Stimulated activated CD8-positive, alpha-beta memory T cell treated with anti-CD3 and anti-CD28 coated beads, Interleukin-7, amount 100 ng/mL, for 4 hours (primary cell): ENCODE results near the gene WDFY4.

Source experiments
- DNase-seq, 2 donors: peaks; one replicate each; pipeline ENCODE4 v3.0.0-alpha.2; 2020; ENCODE audit warnings: low read depth in 2 of 2

Gene WDFY4

GRCh38 chr10:48710647-48711275 is 26.1 kb downstream of the WDFY4 start:
- no peak for DNase-seq

- no peak for DNase-seq
Observed at GRCh38 chr10:48711830-48712229, 27.2 kb downstream of the WDFY4 start.

- DNase-seq, result no peak
Observed at GRCh38 chr10:48714088-48714487, 29.4 kb downstream of the WDFY4 start.

DNA sequence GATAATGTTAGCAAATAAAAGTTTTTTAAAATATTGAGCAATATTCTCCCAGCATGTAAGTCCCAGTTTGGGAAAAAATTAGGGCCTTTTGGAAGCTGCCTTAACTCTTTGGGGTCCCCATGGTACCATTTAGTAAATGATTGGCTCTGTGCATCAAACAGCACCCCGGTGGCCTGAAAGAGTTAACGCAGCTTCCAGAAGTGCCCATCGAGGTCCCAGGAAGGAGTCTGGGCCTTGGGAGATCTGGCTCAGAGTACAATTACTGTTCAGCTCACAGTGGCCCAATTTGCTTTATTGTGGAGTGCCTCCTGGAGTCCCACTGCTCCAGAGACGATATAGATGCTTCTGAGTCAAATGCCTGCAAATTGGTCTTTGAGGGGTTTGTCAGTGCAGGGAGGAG is 31.7 kb downstream of the WDFY4 start:
- no peak for DNase-seq

DNA sequence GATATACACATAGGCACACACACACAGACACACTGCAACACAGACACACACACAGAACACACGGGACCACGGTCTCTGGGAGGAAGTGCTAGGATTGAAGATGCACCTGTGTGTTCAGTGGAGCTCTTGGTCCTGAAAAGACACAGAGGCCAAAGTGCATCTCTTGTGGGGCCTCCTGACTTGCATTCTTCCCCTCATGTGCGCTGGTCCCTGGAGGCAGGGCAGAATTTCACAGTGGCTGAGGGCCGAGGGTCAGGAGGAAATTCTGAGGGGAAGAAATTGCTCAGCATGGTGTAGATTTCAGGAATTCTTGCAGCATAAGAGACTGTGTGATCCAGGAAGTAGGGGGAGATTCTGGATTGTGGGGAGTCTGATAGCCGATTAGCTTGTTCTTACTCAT is 35.9 kb downstream of the WDFY4 start:
- DNase-seq, result no peak

GRCh38 chr10:48722153-48723145 is 37.8 kb downstream of the WDFY4 start:
- no peak for DNase-seq

DNA sequence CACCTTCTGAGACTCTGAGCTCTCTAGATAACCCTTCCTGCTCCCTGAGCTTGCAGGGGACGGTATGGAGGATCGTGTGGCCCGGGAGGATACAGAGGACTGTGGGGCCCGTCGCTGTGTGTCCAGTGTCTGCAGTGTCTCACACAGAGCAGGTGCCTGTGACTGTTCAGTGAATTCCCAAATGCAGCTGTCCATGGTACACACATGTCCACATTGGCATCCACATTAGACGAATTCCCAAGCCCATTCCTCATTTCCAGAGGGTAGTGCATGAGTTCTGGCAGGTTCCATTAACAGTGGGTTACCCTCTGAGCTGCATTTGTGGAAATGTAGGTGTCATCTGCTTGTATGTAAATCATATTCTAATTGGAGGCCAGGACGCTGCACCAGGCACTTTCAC is 39.5 kb downstream of the WDFY4 start:
- no peak for DNase-seq

DNA sequence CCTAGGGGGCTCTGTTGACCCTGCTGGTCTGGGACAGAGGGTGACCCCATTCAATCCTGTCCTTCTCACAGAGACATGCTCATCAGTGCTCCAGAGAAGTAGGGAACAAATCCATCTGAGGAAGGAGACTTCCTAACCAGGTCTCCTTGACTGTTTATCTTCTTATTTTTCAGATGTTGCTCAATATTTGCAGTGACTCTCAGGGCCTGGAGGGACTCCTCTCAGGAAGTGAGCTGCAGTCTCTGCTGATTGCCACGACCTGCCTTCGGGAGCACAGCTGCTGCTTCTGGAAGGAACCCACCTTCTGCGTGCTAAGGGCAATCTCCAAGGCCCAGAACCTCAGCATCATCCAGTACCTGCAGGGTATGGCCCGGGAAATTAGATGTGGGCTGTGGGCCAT is 41.0 kb downstream of the WDFY4 start:
- DNase-seq, result no peak

DNA sequence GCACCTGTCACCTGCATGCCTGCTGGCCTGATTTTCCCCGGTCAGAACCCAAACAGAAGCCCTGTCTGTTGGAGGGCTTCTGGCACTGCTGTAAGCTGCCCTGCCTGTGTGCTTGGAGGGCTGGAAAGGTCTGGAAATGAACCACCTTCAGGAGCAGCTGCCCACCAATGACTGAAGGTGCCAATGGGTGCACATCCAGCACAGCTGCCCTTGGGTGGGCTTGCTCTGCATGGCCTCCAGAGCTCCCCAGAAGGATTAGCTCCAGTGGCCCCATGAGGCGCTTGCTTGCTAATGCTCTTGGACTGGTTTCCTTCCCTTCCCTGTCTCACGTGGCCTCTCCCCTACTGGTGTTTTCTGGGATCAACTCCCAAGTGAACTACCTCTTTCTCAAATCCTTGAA is 43.2 kb downstream of the WDFY4 start:
- no peak for DNase-seq

- no peak for DNase-seq
Observed at GRCh38 chr10:48729222-48729621, 44.5 kb downstream of the WDFY4 start.

DNA sequence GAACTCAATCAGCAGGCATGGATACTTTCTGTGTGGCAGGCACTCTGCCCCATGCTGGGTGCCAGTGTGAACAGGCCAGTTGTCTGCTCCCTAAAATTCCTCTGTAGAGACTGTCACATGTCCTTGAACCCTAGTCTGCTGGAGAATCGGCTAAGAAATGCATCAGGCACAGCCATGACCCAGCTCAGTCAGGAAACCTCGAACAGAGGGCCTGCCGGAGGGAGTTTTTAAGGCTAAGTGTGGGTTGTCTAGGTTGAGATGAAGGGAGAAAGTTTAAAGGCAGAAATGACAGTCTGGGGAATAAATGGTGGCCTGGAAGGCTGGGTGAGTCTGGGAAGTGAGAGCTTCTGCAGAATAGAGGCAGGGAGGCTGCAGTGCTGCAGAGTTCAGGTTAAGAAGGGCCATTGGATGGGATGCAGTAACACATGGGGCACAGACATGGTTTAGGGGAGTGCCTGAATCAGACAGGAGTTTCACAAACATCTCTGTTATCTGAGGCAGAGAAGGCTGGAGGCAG is 45.3 kb downstream of the WDFY4 start:
- no peak for DNase-seq

- no peak for DNase-seq
Observed at GRCh38 chr10:48731141-48731540, 46.5 kb downstream of the WDFY4 start.

GRCh38 chr10:48731654-48732053 is 47.0 kb downstream of the WDFY4 start:
- no peak for DNase-seq

DNA sequence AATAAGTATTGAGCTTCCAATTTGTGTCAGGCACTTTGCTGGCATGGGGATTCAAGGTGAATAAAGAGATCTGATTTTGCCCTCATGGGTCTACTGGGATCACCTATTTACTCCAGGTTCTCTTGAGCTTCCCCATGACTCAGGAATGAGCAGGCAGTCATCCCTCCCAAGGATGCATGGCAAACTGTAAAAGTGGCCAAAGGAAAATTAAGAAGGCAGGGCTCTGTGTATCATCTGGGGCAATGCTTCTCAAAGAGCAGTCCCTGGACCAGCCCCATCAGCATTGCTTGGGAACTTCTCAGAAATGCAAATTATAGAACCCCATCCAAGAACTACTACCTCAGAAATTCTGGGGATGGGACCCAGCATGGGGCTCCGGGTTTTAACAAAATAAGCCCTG is 48.7 kb downstream of the WDFY4 start:
- no peak for DNase-seq

DNA sequence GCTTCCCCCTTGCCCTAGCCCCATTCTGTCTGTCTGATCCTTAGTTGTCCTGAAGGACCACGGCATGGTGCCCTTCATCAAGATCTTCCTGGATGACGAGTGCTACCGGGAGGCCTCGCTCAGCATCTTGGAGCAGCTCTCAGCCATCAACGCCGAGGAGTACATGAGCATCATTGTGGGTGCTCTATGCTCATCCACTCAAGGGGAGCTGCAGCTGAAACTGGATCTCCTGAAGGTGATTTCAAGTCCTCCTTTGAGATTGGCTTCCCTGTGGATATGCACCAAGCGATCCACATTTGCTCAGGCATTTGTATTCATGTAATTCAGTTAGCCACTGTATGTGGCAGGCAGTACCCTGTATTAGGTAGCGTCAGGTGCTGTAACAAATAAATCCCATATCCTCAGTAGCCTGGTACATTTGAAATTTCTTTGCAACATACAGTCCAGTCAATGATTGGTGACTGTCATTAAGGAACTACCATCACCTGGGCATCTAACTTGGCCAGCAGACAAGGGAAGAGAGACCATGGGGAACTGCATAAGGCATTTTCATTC is 51.2 kb downstream of the WDFY4 start:
- no peak for DNase-seq

- no peak for DNase-seq
Observed at GRCh38 chr10:48736596-48736995, 51.9 kb downstream of the WDFY4 start.

DNA sequence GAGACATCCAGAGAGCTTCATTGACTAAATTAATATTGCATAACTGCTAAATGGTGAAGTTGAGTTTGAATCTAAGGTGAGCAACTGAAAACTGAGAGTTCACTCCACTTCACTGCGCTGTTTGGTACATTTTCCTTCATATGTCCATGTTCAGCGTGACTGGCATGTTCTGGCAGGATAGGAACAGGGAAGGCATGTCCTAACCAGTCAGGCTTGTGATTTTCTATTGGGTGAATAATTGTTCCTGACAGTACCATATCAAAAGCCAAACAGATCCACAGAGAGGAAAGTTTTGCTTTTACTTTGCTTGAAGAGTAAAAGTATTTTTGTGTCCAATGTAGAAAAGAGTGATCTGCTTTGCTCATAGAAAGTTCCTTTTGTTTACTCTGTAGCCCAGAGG is 53.2 kb downstream of the WDFY4 start:
- DNase-seq, result no peak

DNA sequence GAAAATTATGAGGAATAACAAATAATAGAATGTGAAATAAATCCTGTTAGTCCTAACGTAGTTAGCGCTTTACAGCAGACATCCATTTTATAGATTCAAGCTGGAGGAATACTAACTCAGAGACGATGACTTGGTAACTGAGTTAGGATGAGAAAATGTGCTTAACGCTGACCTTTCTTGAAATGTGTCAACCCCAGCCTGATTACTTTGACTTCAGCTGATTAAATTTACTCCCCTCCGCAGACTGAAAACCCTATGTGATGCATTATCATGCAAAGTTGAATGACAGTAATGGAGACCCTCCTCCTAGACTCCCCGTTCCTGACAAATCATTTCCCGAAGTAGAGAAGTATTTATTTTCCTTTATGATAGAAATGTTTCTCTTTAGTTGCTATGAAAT is 54.5 kb downstream of the WDFY4 start:
- no peak for DNase-seq

DNA sequence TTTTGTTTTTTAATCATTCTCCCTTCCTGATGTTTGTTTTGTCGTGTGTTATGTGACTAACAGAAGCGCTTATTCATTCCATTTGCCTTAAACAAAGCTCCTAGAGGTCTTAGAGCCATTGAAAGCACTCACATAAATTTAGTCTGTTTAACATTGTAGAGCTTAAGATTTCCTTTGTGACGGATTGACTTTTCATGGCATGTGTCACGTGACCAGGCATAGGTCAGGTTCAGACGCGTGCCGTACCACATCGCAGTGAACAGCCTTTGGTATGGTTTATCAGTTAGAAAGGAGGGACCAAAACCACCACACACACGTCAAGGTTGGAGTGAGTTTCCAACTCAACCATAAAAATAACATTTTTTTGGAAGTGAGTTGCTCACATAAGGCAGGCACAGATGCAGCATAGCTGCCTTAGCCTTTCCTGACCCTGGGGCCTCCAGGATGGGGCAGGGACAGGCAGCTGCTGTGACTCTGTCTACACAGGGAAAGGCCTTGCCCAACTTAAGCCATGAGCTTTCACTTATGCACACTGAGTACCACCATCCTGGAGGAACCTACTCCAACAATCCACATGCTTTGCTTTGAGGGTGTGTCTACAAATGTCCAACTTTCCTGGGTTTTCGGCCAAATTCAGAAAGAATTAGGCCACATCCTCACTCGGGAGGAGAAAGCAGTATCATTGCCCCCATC is 55.5 kb downstream of the WDFY4 start:
- DNase-seq, result no peak

GRCh38 chr10:48740988-48741387 is 56.3 kb downstream of the WDFY4 start:
- DNase-seq, result no peak

- no peak for DNase-seq
Observed at GRCh38 chr10:48742891-48743860, 58.5 kb downstream of the WDFY4 start.
